ENCODE results near the gene TDRD5.

Gene TDRD5, protein sequence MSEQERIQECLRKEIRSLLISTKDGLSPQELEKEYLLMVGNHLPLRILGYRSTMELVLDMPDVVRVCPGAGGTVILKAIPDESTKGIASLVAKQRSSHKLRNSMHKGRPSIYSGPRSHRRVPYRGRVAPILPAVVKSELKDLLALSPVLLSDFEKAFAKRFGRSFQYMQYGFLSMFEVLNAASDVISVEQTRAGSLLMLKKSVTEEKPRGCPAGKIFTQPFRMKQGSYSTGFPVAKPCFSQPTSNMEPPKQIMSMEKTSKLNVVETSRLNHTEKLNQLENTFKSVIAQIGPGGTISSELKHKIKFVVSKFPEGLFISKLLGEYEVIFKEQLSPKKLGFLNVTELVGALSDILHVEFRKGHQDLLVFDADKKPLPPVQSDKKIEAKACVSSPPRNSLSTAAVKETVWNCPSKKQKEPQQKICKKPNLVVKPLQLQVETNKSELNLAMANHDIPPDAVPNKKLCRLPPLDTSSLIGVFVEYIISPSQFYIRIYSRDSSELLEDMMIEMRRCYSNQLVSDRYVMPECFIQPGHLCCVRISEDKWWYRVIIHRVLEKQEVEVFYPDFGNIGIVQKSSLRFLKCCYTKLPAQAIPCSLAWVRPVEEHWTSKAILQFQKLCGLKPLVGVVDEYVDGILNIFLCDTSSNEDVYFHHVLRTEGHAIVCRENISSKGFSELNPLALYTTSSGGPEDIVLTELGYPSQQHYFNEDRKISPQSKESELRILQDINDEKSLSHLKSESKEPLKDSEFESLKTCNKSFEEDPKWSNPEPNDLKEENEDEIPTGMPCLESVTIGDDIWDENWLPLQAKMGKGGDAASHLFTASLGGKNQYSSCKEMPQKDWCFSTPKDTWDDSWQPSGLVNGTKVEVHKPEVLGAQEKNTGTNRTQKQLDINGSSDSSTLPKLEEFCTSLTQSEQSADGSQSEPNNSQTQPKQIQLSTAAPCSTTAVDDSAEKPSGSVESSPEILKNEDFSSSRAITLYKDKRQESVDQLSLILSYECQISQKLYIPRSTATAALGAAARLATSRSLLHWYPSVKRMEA

DNA sequence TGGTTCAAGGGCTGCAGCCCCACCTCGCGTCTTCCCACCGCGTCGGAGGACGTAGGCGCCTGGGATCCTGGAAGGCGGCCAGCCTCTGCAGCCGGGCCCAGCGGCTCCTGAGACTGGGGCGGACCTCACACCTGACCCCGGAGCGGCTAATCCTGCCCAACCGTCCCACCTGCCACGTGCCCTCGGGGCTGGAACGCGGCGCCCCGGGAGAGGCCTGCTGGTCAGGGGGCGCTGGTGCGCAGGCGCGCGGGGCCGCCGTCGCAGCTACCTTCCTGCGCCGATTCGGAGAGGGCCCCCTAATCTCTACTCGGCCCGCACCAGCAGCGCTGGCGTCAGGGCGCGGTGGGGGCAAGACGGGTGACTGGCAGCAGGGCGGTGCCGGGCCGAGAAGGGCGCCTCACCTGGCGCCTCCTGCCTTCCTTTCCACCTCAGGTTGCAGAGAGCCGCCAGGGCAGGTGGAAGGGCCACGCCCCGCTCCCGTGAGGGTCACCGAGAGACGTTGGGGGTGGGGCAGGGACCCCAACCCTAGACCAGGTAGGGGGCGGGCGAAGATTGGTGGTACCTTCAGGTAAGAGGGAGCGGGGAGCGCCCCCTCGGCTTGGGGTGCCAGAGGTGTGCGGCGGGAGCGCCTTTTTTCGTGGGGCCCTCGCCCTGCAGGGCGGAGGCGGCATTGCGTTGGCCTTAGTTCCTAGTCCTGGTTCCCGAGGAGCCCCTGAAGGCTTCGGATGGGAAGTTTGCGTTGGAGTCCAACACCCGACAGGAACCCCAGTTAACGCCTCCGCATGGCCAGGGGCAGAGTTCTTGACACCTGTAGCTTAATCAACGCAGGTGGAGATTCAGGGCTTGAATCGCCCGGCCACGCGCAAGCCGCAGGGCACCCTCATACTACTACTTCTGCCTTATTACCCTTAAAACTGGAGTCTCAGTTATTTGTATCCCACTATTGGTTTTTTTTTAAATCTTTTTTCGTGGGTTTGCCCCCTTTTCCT, at the start of gene TDRD5:
TSS of gene TDRD5 (plus strand) at position 241 of the 989 bp plus-strand sequence. CDS start 784 bp downstream, outside the sequence.
- no peak for DNase-seq (ENCODE audit: low spot score)

DNA sequence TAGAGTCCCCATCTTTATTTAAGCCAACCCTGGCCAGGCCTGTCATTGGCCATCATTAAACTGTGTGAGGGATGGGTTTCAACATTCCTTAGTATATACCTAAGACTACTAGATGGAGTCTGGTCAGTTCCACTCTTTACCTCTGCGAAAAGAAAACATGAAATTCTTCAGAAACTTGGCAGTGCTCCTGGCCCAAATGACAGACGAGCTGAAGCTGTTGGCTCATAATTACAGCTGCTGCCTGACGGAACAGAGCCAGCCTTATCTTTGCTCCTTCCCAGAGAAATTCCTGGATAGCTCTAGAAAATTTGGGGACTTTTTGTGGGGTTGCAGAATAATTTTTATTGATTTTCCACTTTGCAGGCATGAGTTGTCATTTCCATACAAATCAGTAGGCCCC, 46.3 kb upstream of the TDRD5 start:
- no peak for DNase-seq (ENCODE audit: low spot score)

DNA sequence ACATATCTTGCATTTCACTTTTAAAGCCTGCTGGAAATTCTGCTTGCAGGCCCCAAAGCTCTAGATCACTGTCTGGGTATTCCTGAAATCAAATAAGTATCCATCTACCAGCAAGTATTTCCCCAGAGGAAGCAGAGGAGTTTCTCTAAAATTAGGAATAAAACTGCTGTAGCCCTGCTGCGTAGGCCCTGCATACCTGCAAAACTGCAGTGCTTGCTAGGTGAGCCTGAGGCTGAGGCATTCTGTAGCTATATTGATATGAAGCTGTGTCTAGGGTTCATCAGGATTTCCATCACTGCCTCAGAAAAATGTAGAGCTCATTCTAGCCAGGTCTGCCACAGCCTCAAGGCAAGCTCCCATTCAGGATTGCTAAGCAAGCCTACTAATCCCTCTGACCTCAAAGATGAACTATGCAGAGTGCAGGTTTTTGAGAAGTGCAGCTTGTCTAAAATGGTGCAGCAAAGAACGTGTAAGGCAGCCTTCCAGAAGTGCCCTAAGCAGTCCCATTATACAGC, 44.6 kb upstream of the TDRD5 start:
- DNase-seq (ENCODE audit: low spot score) = no peak

DNA sequence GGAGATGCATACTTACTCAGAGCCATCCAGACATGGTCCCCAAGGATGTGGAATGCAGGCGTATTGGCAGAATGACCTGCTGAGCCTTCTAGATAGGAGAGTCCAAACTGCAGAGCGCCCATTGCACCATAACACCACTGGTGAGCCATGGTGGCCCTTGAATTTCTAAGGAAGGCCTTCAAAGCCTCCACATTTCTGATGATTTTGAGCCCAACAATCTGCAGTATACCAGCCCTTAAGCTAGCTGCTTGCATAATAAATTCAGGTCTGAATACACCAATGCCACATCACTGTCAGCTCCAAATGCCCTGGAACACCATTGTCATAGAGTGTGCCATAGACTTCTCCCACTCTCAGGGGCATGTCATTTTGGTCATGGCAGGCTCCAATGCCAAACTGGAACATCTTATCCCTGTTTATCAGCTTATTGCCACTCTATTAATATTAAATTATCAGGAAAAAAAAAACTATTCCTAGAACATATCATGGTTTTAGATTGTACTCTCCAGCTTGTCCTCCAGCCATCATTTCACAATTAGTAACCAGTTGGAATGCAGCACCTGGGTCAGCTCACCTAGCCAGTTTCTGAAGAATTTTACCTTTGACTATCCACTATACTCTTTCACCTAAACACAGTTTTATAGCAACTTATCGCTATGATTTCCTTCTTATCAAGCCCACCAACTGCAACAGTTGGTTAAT, 42.8 kb upstream of the TDRD5 start:
- DNase-seq (ENCODE audit: low spot score) = no peak

DNA sequence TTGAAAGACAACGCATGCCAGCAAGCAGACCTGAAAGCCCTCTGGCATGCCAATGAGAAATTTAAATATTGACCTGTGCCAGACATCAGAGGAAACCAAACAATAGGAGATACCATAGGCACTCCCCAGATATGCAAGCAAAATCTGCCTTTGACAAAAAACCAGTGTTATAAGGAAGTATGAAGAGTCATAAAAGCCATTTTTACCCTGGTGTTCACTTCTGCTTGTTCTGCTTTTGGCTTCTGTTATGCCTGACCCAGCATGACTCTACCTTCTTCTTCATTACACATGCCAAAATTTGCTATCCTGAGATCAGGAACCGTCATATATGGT, 42.3 kb upstream of the TDRD5 start:
- no peak for DNase-seq (ENCODE audit: low spot score)

DNA sequence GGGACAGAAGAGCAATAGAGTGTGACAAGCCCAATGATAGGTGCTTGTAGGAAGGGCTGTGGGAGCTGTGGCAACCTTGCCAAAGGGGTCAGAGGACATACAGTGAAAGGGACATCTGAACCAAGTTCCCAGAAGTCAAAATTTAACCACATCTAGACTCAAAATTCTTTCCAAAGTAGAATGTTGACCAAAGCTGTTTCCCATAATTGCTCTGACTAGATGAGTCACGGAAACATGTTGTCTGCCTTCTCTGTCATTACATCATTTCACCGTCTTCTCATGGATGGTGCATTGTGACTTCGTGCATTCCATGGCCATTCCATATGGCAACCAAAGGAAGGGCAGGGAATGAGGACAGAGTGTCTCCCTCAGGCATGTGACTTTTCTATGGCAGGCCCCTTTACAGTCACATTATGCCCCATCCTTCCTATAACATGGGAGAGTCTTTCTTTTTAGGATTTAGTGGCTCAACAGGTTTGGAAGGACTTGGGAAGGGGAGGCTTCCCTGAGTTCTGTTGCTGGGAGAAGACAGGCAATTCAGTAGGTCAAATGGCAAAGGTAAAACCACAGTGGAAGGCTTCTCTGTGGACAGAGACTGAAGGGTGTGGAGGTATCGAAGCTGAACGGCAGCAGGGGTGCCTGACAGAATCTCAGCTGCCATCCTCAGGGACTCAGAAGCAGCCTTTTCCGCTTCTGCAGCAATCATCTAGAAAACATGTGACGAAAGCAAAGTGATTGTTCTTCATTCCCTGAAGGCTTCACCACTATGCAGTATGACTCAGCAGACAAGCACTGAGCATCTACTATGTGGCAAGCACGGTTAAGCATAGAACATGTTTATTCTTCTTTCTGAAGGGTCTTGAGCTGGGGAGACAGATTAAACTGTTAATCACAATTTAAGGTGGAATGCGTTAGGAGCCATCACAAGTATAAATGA, 40.6 kb upstream of the TDRD5 start:
- no peak for DNase-seq (ENCODE audit: low spot score)

DNA sequence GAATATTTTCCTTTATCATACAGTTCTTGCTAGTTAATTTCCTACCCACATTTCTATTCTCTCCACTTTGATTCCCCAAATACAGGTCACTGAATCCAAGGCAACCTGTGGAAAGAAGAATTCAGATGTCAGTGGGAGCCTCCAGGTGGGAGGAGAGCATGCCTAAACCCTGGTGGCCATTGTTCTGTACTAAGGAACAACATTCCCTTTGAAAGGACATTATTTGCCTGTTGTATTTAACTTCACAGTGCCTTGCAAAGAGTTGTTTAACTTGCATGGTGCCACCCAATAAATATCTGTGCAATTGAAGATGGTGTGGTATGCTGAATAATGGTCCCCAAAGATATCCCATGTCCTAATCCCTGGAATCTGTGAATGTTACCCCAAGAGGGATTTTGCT, 37.2 kb upstream of the TDRD5 start:
- no peak for DNase-seq (ENCODE audit: low spot score)

DNA sequence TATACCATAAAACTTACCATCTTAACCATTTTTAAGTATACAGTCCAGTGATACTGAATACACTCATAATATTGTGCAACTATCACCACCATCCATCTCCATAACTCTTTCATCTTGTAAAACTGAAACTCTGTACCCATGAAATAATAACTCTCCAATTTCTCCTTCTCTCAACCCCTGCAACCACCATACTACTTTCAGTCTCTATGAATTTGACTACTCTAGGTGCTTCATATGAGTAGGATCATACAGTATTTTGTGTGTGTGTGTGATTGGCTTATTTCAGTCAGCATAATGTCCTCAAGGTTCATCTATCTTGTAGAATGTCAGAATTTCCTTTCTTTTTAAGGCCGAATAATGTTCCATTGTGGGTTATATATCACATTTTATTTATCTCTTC, 33.6 kb upstream of the TDRD5 start:
- no peak for DNase-seq (ENCODE audit: low spot score)

DNA sequence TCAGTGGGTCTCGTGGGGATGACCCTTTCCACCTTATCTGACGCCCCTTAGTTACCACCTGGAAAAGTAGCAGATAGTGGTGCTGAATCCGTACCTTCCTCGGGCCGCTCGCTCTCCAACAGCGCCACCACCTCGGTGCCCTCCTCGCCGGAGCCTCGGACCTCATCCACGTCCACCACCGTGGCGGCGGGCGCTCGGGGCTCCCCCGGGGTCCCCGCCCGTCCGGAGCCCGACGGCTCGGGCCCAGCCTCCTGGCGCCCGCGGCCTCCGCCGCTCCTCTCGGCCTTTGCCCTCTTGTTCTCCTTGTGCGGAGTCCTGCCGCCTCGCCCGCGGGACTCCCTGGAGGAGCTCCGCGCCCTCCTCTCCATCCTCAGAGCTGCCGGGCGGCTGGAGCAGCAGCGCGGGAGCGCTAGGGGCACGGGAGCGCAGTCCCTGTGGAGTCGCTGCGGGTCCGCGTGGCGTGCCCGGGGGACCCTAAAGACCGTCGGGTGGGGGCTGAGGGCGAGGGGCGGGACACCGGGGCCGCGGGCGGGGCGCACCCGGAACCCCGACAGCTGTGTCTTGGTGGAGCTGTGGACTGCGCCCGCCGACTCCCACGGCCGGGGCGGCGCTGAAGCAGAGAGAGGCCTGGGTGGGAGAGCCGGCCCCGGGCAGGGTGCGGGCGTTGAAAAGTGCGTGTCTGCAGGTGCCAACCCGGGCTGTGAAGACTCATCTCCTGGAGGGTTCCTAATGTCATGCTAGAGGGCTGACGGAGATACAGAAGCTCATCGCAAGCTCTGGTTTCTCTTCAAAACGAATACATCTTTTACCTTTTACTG, 15.9 kb upstream of the TDRD5 start, which contains the start of gene NPHS2:
TSS of gene NPHS2 (minus strand) at position 452 of the 818 bp plus-strand sequence. CDS start at position 368, 84 bp downstream.
- no peak for DNase-seq (ENCODE audit: low spot score)

DNA sequence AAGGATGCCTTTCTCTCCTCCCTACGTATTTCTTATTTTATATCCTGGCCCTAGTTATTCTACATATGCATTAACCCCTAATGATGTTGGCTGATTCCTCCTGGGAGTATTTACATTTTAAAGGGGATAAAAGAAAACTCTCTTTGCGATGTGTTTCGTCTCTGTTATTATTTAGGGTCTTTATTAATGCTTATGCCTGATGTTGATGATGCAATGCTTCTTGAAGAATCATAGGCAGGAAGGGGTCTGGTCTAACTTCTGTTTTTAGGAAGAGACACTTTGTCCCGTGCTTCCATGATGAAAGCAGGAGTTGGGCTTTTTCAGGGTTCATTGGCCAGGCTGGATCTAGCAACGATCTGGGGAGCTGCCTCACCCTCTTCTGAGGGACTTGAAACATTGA, 15.1 kb upstream of the TDRD5 start:
- no peak for DNase-seq (ENCODE audit: low spot score)

DNA sequence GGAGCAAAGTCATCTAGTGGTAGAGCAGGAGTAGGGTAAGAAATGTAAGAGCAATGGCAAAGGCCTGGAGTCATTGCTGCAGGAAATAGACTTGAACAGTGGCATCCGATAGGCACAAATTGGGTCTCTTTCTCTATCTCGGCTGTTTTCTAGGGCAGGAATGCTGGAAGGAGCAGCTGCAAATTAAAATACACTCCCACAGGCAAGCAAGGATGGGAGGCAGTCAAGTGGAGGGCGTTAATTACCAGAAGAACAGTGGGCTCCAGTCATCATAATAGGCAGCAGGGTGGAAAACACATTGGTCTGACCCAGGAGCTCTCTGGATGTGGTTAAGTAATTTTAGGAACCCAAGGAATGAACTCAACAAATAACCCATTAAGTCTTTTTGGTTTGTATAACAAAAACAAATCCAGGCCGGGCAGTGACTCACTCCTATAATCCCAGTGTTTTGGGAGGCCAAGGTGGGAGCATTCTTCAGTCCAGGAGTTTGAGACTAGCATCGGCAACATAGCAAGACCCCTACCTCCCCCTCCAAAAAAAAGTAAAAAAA, 7.8 kb upstream of the TDRD5 start:
- DNase-seq (ENCODE audit: low spot score) = no peak

DNA sequence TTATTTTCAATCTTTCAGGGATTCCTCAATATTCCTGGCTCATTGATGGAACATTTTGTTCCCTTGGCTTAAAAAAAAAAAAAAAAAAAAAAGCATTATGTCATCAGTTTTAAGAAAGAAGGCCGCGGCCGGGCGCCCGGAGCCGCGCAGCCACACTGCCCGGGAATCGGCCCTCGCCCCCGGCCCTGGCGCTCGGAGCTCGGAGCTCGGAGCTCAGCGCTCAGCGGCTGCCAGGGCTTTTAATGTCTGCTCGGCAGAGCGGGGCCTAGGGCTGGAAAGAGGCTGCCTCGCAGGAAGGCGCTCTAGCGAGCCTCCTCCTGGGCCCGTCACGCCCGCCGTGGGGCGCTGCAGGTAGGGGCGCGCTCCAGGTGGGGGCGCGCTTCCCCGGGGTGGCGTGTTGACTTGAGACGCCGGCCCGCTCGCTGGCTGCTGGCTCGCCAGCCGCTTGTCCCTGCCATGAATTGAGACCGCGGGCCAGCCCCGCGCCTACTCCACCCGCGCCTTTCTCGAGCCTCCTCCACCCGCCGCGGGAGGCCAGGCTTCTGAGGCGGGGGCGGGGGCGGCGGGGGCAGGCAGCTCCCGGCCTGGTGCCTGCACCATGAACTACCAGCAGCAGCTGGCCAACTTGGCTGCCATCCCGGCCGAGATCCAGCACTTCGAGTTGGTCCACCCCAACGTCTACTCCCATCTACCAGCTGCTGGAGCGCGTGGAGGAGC, 5.4 kb upstream of the TDRD5 start:
- DNase-seq (ENCODE audit: low spot score) = peak; percentile 7

DNA sequence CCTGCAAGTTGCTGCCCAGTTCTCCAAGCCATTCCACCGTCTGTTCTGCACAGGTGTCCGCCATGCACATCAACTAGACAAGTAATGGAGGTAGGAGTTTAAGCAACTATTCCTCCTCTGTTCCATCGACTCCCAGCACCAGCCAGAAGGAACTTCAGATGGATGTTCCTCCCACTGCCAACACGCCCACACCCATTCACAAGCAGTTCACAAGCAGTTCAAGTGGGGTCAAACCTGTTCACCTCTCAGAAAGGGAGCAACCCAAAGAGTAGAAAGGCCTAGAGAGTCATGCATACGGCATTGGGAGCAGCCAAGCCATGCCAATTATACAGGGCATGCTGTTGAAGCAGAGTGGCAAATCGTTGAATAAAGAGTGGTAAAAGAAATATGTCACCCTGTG, 4.3 kb upstream of the TDRD5 start:
- no peak for DNase-seq (ENCODE audit: low spot score)

DNA sequence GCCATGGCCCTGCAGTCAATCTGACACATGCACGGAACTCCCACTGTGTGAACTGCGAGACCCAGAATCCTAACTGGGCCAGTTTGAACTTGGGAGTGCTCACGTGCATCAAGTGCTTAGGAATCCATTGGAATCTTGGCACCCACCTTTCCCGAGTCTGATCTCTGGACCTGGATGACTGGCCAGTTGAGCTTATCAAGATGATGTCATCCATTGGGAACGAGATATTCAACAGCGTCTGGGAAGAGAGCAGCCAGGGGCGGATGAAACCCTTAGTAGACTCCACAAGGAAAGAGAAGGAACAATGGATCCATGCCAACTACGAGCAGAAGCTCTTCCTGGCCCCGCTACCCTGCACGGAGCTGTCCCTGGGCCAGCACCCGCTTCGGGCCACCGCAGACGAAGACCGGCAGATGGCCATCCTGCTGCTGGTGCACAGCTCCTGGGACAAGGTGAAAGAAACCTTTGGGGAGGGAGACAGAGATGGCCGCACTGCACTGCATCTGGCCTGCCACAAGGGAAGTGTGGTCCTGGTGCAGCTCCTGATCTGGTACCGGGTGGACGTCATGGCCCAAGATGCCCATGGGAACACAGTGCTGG, 3.1 kb upstream of the TDRD5 start:
- no peak for DNase-seq (ENCODE audit: low spot score)

DNA sequence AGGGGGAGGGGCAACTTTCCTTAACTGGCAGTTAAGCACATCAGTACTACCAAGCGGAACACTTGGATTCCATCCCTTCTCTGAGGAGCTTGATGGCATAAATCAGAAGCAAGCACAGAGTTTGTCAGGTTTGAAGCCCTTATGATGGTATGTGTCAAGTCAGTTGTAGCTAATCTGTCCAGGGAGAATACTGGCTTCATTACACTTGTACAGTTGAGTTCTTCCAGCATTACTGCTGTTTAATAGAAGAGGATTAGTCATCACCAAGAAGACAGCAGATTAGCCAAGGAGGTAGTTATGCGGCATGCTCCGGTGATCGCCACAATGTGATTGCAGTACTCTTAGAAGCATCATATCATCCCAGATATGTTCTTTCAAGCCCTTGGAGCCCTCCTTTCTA, 2.1 kb upstream of the TDRD5 start:
- DNase-seq (ENCODE audit: low spot score) = no peak

DNA sequence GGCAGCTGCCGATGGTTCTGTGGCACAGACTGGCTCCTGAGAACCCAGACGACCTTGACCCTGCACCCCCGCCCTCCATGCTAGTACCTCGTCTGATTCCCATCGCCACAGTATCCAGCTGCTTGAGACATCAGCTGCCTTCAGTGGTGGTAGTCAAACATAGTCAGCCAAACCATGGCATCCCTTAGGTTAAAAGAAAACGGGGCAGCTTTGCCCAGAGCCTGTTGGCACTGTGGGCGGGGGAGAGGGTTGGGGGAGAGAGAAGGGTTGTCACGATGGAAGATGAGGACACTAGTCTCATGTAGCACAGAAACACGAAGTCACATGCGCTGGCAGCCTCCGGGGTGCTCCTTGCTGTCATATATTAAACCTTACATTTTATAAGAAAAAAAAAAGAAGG, 961 bp upstream of the TDRD5 start:
- no peak for DNase-seq (ENCODE audit: low spot score)

DNA sequence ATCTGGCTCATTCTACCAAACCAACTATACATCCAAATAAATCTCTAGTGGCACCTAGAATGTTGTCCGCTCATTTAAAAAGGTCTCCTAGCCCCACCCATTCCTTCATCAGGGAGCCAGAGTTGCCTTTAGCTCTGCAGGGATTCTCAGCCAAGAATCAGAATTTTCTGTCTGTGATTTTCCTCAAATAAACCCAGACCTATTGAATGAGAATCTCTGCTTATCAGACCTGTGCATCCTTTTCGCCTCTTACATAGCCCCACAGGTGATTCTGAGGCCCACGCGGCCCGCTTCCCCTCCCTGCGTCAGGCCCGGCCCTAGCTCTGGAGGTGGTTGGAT, 410 bp upstream of the TDRD5 start:
- no peak for DNase-seq (ENCODE audit: low spot score)

DNA sequence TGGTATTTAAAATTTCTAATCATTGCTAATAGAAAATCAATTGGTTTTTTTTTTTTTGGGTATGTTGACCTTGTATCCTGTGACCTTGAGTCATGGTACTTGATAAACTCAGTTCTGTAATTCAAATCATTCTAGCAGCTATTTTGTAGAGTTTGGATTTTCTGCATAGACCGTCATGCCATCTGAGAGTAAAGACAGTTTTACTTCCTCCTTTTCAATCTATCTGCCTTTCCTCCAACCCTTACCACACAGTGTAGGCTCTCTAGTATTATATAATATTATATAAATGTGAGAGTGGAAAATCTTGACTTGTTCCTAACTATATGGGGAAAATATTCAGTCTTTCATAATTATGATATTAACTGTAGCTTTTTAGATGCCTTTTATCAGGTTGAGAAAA, 7.0 kb downstream of the TDRD5 start:
- no peak for DNase-seq (ENCODE audit: low spot score)
